Thyroid gland (tissue), 4 donors: Measurements from ENCODE around the gene RIMKLB. TPM values are rescaled to one million over a fixed set of nuclear protein-coding genes. Genes with fewer than 3 reads are reported as not detected.

ENCODE experiments used
- DNase-seq, 2 donors: peaks; one replicate each; pipeline ENCODE4 v3.0.0-alpha.2; 2019
- H3K27ac ChIP-seq, 3 donors: fragments of 200-600 bp; sonication (generic); 1 replicate in 2 of 3; 2 replicates in 1 of 3; pipeline ENCODE4 v1.5.1; 2016 to 2019; ENCODE audit warnings: mild to moderate bottlenecking in 1 of 3, moderate library complexity in 1 of 3
- H3K27me3 ChIP-seq: fragments of 200-600 bp; sonication (generic); one replicate; pipeline ENCODE4 v1.5.1; 2019
- H3K36me3 ChIP-seq, 2 donors: fragments of 200-600 bp; sonication (generic); one replicate each; pipeline ENCODE4 v1.5.1; 2016 to 2019
- H3K4me1 ChIP-seq, 2 donors: fragments of 200-600 bp; sonication (generic); one replicate each; pipeline ENCODE4 v1.5.1; 2017 to 2019
- H3K4me3 ChIP-seq, 3 donors: fragments of 200-600 bp; sonication (generic); replicated peaks in 1 of 3; 1 replicate in 2 of 3; 2 replicates in 1 of 3; pipeline ENCODE4 v1.5.1; 2016; ENCODE audit warnings: mild to moderate bottlenecking in 1 of 3
- H3K9me3 ChIP-seq: fragments of 200-600 bp; sonication (generic); one replicate; pipeline ENCODE4 v1.5.1; 2017
- CTCF ChIP-seq, 6 experiments: fragments of 200-600 bp in 3 of 6; fragments of 450-650 bp in 3 of 6; sonication (generic) in 3 of 6; IDR thresholded peaks; one replicate each; pipeline ENCODE4 v1.5.1; 2016 to 2019; ENCODE audit warnings: antibody characterized with exemption in 6 of 6, mild to moderate bottlenecking in 2 of 6, inconsistent platforms in 1 of 6, moderate library complexity in 1 of 6
- POLR2A ChIP-seq, 2 donors: fragments of 450-650 bp; IDR thresholded peaks; one replicate each; pipeline ENCODE4 v1.6.1; 2017; ENCODE audit warnings: antibody characterized with exemption in 2 of 2, mild to moderate bottlenecking in 2 of 2, moderate library complexity in 1 of 2
- WGBS, 2 donors: methylation state at CpG; one replicate each; pipeline ENCODE4 v1.1.5; 2017; 5-methylcytosine and 5-hydroxymethylcytosine counted together
- intact Hi-C: fragments of 100-400 bp; cut with DNase I; formaldehyde crosslinking; loops from one replicate; pipeline ENCODE4 v1.15.1; 2023
- total RNA-seq, 4 donors: library from RNA; depleted of rRNA; stranded (reverse); fragments of >200 nt; gene quantifications; one replicate each; pipeline ENCODE4 v1.2.3, GENCODE V29; 2016

The RIMKLB gene
- total RNA-seq, 4 donors from 2014 or later, result 50.8 to 77.7 (median 64.1) TPM

GRCh38 chr12:8828257-8829124 is 130.7 kb downstream of the RIMKLB start:
- peaks cover 0 to 3% of the 10 kb centered on the region in 2 donors for H3K4me1 ChIP-seq
- intact Hi-C loops, result no loop called here
- 72 to 79% methylated on average over 7 to 9 of the region's 9 CpGs for WGBS, 2 donors
- no peak overlapping the region for H3K27ac ChIP-seq
- no peaks in the 10 kb centered on the region for H3K36me3 ChIP-seq
- DNase-seq, result no peak
- TF ChIP-seq POLR2A (IDR thresholded peaks at IDR 0.05), result no peak
- no peak for TF ChIP-seq CTCF (IDR thresholded peaks at IDR 0.05)
- no peaks in the 10 kb centered on the region for H3K27me3 ChIP-seq
- no peaks in the 10 kb centered on the region for H3K9me3 ChIP-seq
- H3K4me3 ChIP-seq, result no peak overlapping the region

- 72 to 83% methylated on average over 5 of the region's 5 CpGs for WGBS, 2 donors
- no peak for DNase-seq
- intact Hi-C loops, result no loop called here
- Histone ChIP-seq H3K9me3 (no peaks in the 10 kb centered on the region), H3K4me1 (no peaks in the 10 kb centered on the region), H3K27ac (no peak overlapping the region), H3K4me3 (no peak overlapping the region), H3K36me3 (no peaks in the 10 kb centered on the region), H3K27me3 (no peaks in the 10 kb centered on the region)
- TF ChIP-seq CTCF (IDR thresholded peaks at IDR 0.05), result no peak
- TF ChIP-seq POLR2A (IDR thresholded peaks at IDR 0.05), result no peak
Observed at GRCh38 chr12:8829125-8829518, 131.3 kb downstream of the RIMKLB start.

GRCh38 chr12:8829621-8830020 is 131.8 kb downstream of the RIMKLB start:
- 92 to 96% methylated on average over 7 of the region's 7 CpGs for WGBS, 2 donors
- Histone ChIP-seq H3K9me3 (no peaks in the 10 kb centered on the region), H3K4me3 (no peak overlapping the region), H3K4me1 (no peaks in the 10 kb centered on the region), H3K36me3 (no peaks in the 10 kb centered on the region), H3K27me3 (no peaks in the 10 kb centered on the region), H3K27ac (no peak overlapping the region)
- DNase-seq, result no peak
- intact Hi-C loops, result no loop called here
- TF ChIP-seq CTCF (IDR thresholded peaks at IDR 0.05), result no peak
- TF ChIP-seq POLR2A (IDR thresholded peaks at IDR 0.05), result no peak

- no peaks in the 10 kb centered on the region for H3K4me1 ChIP-seq
- intact Hi-C loops, result no loop called here
- no peaks in the 10 kb centered on the region for H3K36me3 ChIP-seq
- no peak overlapping the region for H3K4me3 ChIP-seq
- H3K27ac ChIP-seq, result no peak overlapping the region
- TF ChIP-seq CTCF (IDR thresholded peaks at IDR 0.05) (no peak), POLR2A (IDR thresholded peaks at IDR 0.05) (no peak)
- DNase-seq, result no peak
- H3K27me3 ChIP-seq, result no peaks in the 10 kb centered on the region
- WGBS, 2 donors, result 88 to 90% methylated on average over 9 of the region's 9 CpGs
- no peaks in the 10 kb centered on the region for H3K9me3 ChIP-seq
Observed at GRCh38 chr12:8831116-8831515, 133.3 kb downstream of the RIMKLB start.

- TF ChIP-seq POLR2A (IDR thresholded peaks at IDR 0.05) (no peak), CTCF (IDR thresholded peaks at IDR 0.05) (no peak)
Observed at GRCh38 chr12:8832500-8832899, 134.7 kb downstream of the RIMKLB start.

More at GRCh38 chr12:8832500-8832899, 134.7 kb downstream of the RIMKLB start:
- intact Hi-C loops, result no loop called here
- no peak overlapping the region for H3K4me3 ChIP-seq
- no peaks in the 10 kb centered on the region for H3K9me3 ChIP-seq
- H3K27ac ChIP-seq, result no peak overlapping the region
- no peak for DNase-seq
- WGBS, 2 donors, result 80 to 83% methylated on average over 6 of the region's 6 CpGs
- H3K4me1 ChIP-seq, result no peaks in the 10 kb centered on the region
- H3K27me3 ChIP-seq, result no peaks in the 10 kb centered on the region
- H3K36me3 ChIP-seq, result no peaks in the 10 kb centered on the region
